H1 (cell line): ENCODE data around the gene TM4SF18. TPM values are rescaled to one million over a fixed set of nuclear protein-coding genes. Genes with fewer than 3 reads are reported as not detected.

Experiments
- BRCA1 ChIP-seq: IDR thresholded peaks from 2 replicates; pipeline ENCODE4 v1.6.1; 2012; ENCODE audit warnings: low read depth, low read length, improper control_type of control experiment
- CBX5 ChIP-seq: fragments of 300-800, 300-1000 bp; sonication (generic); IDR thresholded peaks from 2 replicates; pipeline ENCODE4 v1.7.1; 2016; ENCODE audit warnings: antibody characterized with exemption, low read length, low read depth
- GTF2F1 ChIP-seq: IDR thresholded peaks from 2 replicates; pipeline ENCODE4 v1.6.1; 2012; ENCODE audit warnings: low read depth, low read length, improper control_type of control experiment, borderline replicate concordance
- POU5F1 ChIP-seq: IDR thresholded peaks from 2 replicates; pipeline ENCODE4 v1.6.1; 2011; ENCODE audit warnings: low read depth, mild to moderate bottlenecking, low read length, moderate library complexity
- polyA plus RNA-seq, 7 experiments: library from polyadenylated mRNA; depleted of rRNA in 3 of 7; stranded (reverse) in 5 of 7; unstranded in 2 of 7; fragments of >200 nt in 5 of 7; fragments of 200-250 nt in 2 of 7; gene quantifications; 1 replicate in 5 of 7; 2 replicates in 1 of 7; 4 replicates in 1 of 7; pipeline versions ENCODE4 v1.2.1 to v1.2.3, GENCODE V29; 2011 to 2013; ENCODE audit warnings: missing spikeins in 2 of 7, mixed read lengths in 2 of 7
- total RNA-seq: library from RNA; stranded (reverse); fragmentation: NEBNext Ultra II Directional; extraction: Animal tissue kit (Norgen Biotek cat#: 25700); gene quantifications from 2 replicates; pipeline ENCODE4 v1.2.1, GENCODE V29; 2021

TM4SF18 gene
- total and polyA plus RNA-seq, 2 of the 8 experiments (the other 6 are each of a cell fraction or from before 2014, with no cell fraction given), result 2.9 to 13.6 TPM

- no peak for TF ChIP-seq BRCA1
- no peak for TF ChIP-seq CBX5
- no peak for TF ChIP-seq GTF2F1
- no peak for TF ChIP-seq POU5F1
Measured at GRCh38 chr3:149270180-149270579, 63.3 kb downstream of the TM4SF18 start (continued).
